GM12878 (cell line): ENCODE results near the gene GM2A. TPM values are rescaled to one million over a fixed set of nuclear protein-coding genes. Genes with fewer than 3 reads are reported as not detected.

Experiments used
- ATAC-seq: fragments of 200-7000 bp; cut with Tn5 transposase; 3 replicates; pipeline ENCODE4 v1.9.1; 2020; ENCODE audit warnings: mild to moderate bottlenecking, moderate library complexity
- BruUV-seq: library from RNA; stranded (reverse); fragments of 400-500 nt; replicated peaks from 2 replicates; lab custom pipeline; 2021; lab: Mats Ljungman, UMichigan
- CTCF ChIA-PET: fragments of 300-600 bp; sonication (Branson Sonifier 250); formaldehyde crosslinking; extraction: SDS; loops from one replicate; lab custom pipeline; 2021; ENCODE audit warnings: inconsistent platforms; lab: Yijun Ruan, JAX
- POLR2A ChIA-PET: fragments of 350-600 bp; formaldehyde crosslinking; extraction: SDS; loops from one replicate; lab custom pipeline; 2021; ENCODE audit warnings: inconsistent platforms; lab: Charles Lee
- RAD21 ChIA-PET: fragments of 300-600 bp; sonication (Branson Sonifier 250); formaldehyde crosslinking; loops from one replicate; lab custom pipeline; 2023; ENCODE audit warnings: antibody characterized with exemption; ENCODE audit not compliant: unreplicated experiment; lab: Charles Lee
- SMC1A ChIA-PET: fragments of 300-600 bp; sonication (Branson Sonifier 250); formaldehyde crosslinking; loops from one replicate; lab custom pipeline; 2023; ENCODE audit not compliant: unreplicated experiment, uncharacterized antibody; lab: Charles Lee
- DNase-seq: peaks from one replicate; pipeline ENCODE4 v3.0.0-alpha.2; 2011; ENCODE audit warnings: low read depth, low spot score
- FAIRE-seq: peaks from 3 replicates; lab custom pipeline; 2011; peaks lifted over from hg19 to GRCh38; lab: Jason Lieb, UNC
- H2AFZ ChIP-seq: 2 replicates; pipeline ENCODE4 v1.6.0; 2011; ENCODE audit warnings: low read depth, low read length, control low read depth; ENCODE audit not compliant: control insufficient read depth
- H3K27ac ChIP-seq: 2 replicates; pipeline ENCODE4 v1.5.1; 2011; ENCODE audit warnings: control low read depth; ENCODE audit not compliant: control insufficient read depth, insufficient read depth
- H3K27me3 ChIP-seq, 2 experiments: replicated peaks in 1 of 2; 2 replicates each; pipeline versions ENCODE4 v1.6.0 to v1.6.1; 2011; ENCODE audit warnings: low read length in 1 of 2; ENCODE audit not compliant: control insufficient read depth in 2 of 2, insufficient read depth in 2 of 2
- H3K36me3 ChIP-seq, 2 experiments: 2 replicates each; pipeline ENCODE4 v1.5.1; 2011; ENCODE audit warnings: low read length in 1 of 2; ENCODE audit not compliant: control insufficient read depth in 2 of 2, insufficient read depth in 2 of 2
- H3K4me1 ChIP-seq: 2 replicates; pipeline ENCODE4 v1.6.1; 2011; ENCODE audit warnings: mild to moderate bottlenecking, low read length, moderate library complexity, mixed read lengths; ENCODE audit not compliant: control insufficient read depth, insufficient read depth
- H3K4me2 ChIP-seq: 2 replicates; pipeline ENCODE4 v1.6.0; 2011; ENCODE audit warnings: control low read depth; ENCODE audit not compliant: control insufficient read depth, insufficient read depth
- H3K4me3 ChIP-seq: fragments of 200-600 bp; sonication (generic); 2 replicates; pipeline ENCODE4 v1.5.1; 2016
- H3K79me2 ChIP-seq: 2 replicates; pipeline ENCODE4 v1.6.0; 2011; ENCODE audit warnings: low read length; ENCODE audit not compliant: control insufficient read depth, insufficient read depth
- H3K9ac ChIP-seq: 2 replicates; pipeline ENCODE4 v1.8.0; 2011; ENCODE audit warnings: low read length, control low read depth, mixed read lengths; ENCODE audit not compliant: control insufficient read depth, insufficient read depth
- H3K9me3 ChIP-seq: replicated peaks from 3 replicates; pipeline ENCODE4 v1.5.1; 2011; ENCODE audit warnings: mild to moderate bottlenecking, low read length; ENCODE audit not compliant: control insufficient read depth, insufficient read depth
- H4K20me1 ChIP-seq: 2 replicates; pipeline ENCODE4 v1.6.0; 2011; ENCODE audit not compliant: control insufficient read depth, insufficient read depth
- CREB1 ChIP-seq: IDR thresholded peaks from 2 replicates; pipeline ENCODE4 v1.6.1; 2012; ENCODE audit warnings: low read depth, mild to moderate bottlenecking, inconsistent platforms
- FOS ChIP-seq: IDR thresholded peaks from 3 replicates; pipeline ENCODE4 v1.6.1; 2011; ENCODE audit warnings: borderline replicate concordance; ENCODE audit not compliant: insufficient read length; ENCODE audit errors: extremely low read depth
- MXI1 ChIP-seq: fragments of 150-350 bp; IDR thresholded peaks from 2 replicates; pipeline ENCODE4 v1.6.1; 2011; ENCODE audit warnings: low read depth, mild to moderate bottlenecking, inconsistent platforms, low read length, improper control_type of control experiment
- MYC ChIP-seq: IDR thresholded peaks from 2 replicates; pipeline ENCODE4 v1.6.1; 2011; ENCODE audit warnings: mild to moderate bottlenecking, low read length, moderate library complexity, inconsistent platforms; ENCODE audit not compliant: insufficient read depth, insufficient replicate concordance, insufficient read length, severe bottlenecking
- PAX8 ChIP-seq: fragments of 450-650 bp; IDR thresholded peaks from 2 replicates; pipeline ENCODE4 v1.6.1; 2017; ENCODE audit warnings: mild to moderate bottlenecking, moderate library complexity
- POU2F2 ChIP-seq: IDR thresholded peaks from 3 replicates; pipeline ENCODE4 v1.6.1; 2011; ENCODE audit warnings: low read depth, mild to moderate bottlenecking, low read length, borderline replicate concordance
- RAD51 ChIP-seq: fragments of 450-650 bp; IDR thresholded peaks from 2 replicates; pipeline ENCODE4 v1.6.1; 2016; ENCODE audit warnings: moderate library complexity, mild to moderate bottlenecking, inconsistent platforms
- RUNX3 ChIP-seq: IDR thresholded peaks from 2 replicates; pipeline ENCODE4 v1.6.1; 2012; ENCODE audit warnings: low read length, inconsistent platforms
- SIN3A ChIP-seq: IDR thresholded peaks from 2 replicates; pipeline ENCODE4 v1.6.1; 2012; ENCODE audit warnings: low read depth, low read length, improper control_type of control experiment
- STAT3 ChIP-seq: IDR thresholded peaks from 2 replicates; pipeline ENCODE4 v1.6.1; 2011; ENCODE audit warnings: low read depth, low read length, improper control_type of control experiment
- TAF1 ChIP-seq: IDR thresholded peaks from 2 replicates; pipeline ENCODE4 v1.6.1; 2011; ENCODE audit warnings: mild to moderate bottlenecking, low read depth, low read length, borderline replicate concordance
- TCF12 ChIP-seq: IDR thresholded peaks from 2 replicates; pipeline ENCODE4 v1.6.1; 2011; ENCODE audit warnings: low read depth, mild to moderate bottlenecking, low read length
- ZNF217 ChIP-seq: fragments of 450-650 bp; IDR thresholded peaks from 2 replicates; pipeline ENCODE4 v1.6.1; 2017; ENCODE audit warnings: antibody characterized with exemption, mild to moderate bottlenecking
- WGBS: methylation state at CpG from one replicate; pipeline ENCODE4 v1.1.6; 2016; ENCODE audit warnings: low lambda C conversion rate; ENCODE audit not compliant: insufficient replicate concordance, insufficient coverage; ENCODE audit errors: missing lambda C conversion rate; 5-methylcytosine and 5-hydroxymethylcytosine counted together
- in situ Hi-C: fragments of 300-500 bp; cut with MboI; formaldehyde crosslinking; loops from 9 replicates; pipeline ENCODE4 v1.14.3; 2018; ENCODE audit warnings: mixed read lengths
- intact Hi-C: fragments of 100-400 bp; cut with micrococcal nuclease; formaldehyde crosslinking; loops from one replicate; pipeline ENCODE4 v1.14.2; 2022; ENCODE audit not compliant: unreplicated experiment
- polyA plus RNA-seq, 11 experiments: library from polyadenylated mRNA; depleted of rRNA in 4 of 11; unstranded in 6 of 11; stranded (reverse) in 5 of 11; fragments of >200 nt; fragmentation: Nextera tagmentation in 4 of 11; fragmentation: Illumina TruSeq in 1 of 11; extraction: Ambion mirVana in 4 of 11; extraction: Trizol in 1 of 11; gene quantifications; 1 replicate in 1 of 11; 2 replicates in 10 of 11; pipeline versions ENCODE4 v1.2.1 to v1.2.3, GENCODE V29; 2011 to 2016; ENCODE audit warnings: inconsistent platforms in 2 of 11, missing spikeins in 2 of 11, low read depth in 1 of 11
- total RNA-seq, 4 experiments: library from RNA; depleted of rRNA in 3 of 4; stranded (reverse); fragments of >200 nt in 3 of 4; fragmentation: Illumina TruSeq in 1 of 4; extraction: Trizol in 1 of 4; gene quantifications; 2 replicates each; pipeline versions ENCODE4 v1.2.1 to v1.2.3, GENCODE V29; 2013 to 2021
- TF ChIP-seq, protein P1 (sequence below): fragments of 450-650 bp; IDR thresholded peaks from 2 replicates; pipeline ENCODE4 v1.6.1; 2016; ENCODE audit warnings: mild to moderate bottlenecking
- TF ChIP-seq, protein P2 (sequence below): IDR thresholded peaks from 2 replicates; pipeline ENCODE4 v1.6.1; 2012; ENCODE audit warnings: low read depth, low read length, improper control_type of control experiment
- TF ChIP-seq, protein P3 (sequence below): fragments of 450-650 bp; formaldehyde crosslinking; IDR thresholded peaks from 2 replicates; pipeline ENCODE4 v1.5.0; 2022; ENCODE audit warnings: mild to moderate bottlenecking, missing genetic modification characterization

GM2A gene
- total and polyA plus RNA-seq, 10 of the 15 experiments (the other 5 are each of a cell fraction or from before 2014, with no cell fraction given): 33.6 to 106 (median 68.2) TPM

DNA sequence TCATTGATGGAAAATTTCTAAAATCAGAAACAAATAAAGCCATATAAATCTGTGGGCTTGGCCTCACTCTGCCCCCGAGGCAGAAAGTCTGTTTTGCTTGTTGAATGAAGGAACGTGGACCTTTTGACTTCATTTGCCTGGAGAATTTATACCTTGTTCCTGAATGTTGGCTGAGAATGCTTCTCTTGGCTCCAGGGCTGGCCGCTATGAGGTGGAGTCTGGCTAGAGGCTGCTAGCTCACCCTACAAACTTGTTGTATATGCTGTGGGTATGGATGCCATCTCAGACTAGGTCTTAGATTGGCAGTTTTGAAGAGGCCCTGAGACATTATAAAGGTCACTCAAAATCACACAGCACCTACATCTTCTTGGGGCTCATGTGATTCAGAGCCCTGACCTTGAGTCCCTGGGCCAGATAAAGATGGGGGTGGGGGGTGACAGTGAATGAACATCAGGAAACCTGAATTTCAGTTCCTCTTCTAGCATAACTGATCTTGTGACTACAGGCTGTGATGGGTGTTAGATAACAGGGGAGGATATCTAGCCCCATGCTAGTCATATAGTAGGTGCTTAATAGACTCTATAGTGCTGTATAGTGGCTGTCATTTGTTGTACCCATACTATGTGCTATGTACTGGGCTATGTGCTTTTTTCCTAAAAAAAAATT lies 2.8 kb downstream of the GM2A start (continued):
- TF ChIP-seq, protein P1, sequence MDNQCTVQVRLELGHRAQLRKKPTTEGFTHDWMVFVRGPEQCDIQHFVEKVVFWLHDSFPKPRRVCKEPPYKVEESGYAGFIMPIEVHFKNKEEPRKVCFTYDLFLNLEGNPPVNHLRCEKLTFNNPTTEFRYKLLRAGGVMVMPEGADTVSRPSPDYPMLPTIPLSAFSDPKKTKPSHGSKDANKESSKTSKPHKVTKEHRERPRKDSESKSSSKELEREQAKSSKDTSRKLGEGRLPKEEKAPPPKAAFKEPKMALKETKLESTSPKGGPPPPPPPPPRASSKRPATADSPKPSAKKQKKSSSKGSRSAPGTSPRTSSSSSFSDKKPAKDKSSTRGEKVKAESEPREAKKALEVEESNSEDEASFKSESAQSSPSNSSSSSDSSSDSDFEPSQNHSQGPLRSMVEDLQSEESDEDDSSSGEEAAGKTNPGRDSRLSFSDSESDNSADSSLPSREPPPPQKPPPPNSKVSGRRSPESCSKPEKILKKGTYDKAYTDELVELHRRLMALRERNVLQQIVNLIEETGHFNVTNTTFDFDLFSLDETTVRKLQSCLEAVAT: no peak; the same call in 1 of the 2 replicates
- TF ChIP-seq RUNX3: peak; percentile 36

DNA sequence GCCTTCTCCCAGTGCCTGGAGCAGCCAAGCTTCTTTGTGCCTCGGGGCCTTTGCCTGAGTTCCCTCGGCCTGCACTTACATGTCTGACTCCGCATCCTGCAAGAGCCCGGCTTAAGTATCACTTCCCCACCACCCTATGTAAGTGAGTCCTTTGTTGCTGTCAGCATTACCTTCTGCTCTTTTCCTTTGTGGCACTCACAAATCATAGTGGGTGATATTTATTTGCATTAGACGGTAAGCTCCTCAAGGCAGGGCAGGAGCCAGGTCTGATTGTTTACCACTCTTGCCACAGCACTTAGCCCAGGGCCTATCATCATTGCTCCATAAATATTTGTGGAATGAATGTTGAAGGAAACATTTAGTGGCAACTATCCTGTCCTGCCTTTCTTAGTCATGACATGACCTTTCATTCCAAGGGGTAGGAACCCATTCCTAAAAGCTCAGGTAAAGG lies 4.8 kb downstream of the GM2A start:
- POLR2A ChIA-PET: interaction anchor here (0.6 to 8.5 kb wide), 16 partner anchors 8 to 178 kb away, joined by 3 to 216 read pairs (median 6); partner anchors contain the start of genes ANXA6 and CCDC69
- CTCF ChIA-PET: interaction anchor here (0.7 to 4.0 kb wide), 13 partner anchors 10 to 190 kb away, joined by 3 to 28 read pairs (median 7); partner anchors contain the start of genes CCDC69 and SLC36A1
- 0% methylated on average over 5 of the region's 5 CpGs for WGBS
- H3K4me2 ChIP-seq: peak overlapping the region; percentile 46
- H3K79me2 ChIP-seq: peaks cover 72% of the 10 kb centered on the region
- FAIRE-seq (peak; percentile 78), DNase-seq (peak; percentile 66), ATAC-seq (peak; percentile 48)
- in situ Hi-C loops: no loop called here
- SMC1A ChIA-PET: interaction anchor here (1.0 to 9.2 kb wide), 17 partner anchors 9 to 134 kb away, joined by 3 to 227 read pairs (median 4); partner anchors contain the start of gene CCDC69
- H3K36me3 ChIP-seq: peaks cover 3 to 12% of the 10 kb centered on the region in 2 experiments; a peak in 3 of 4 replicates
- no peaks in the 10 kb centered on the region for H3K27me3 ChIP-seq
- peak overlapping the region; percentile 28; the same call in 1 of the 2 replicates for H2AFZ ChIP-seq
- peak overlapping the region; percentile 62 for H3K9ac ChIP-seq
- no peaks in the 10 kb centered on the region for H4K20me1 ChIP-seq
- intact Hi-C loops: loop anchor here (2.0 to 10.0 kb wide), 2 partner anchors 35 to 473 kb away; no protein-coding TSS in a partner anchor
- no TSS peak for BruUV-seq
- RAD21 ChIA-PET: interaction anchor here (1.0 to 9.4 kb wide), 12 partner anchors 8 to 134 kb away, joined by 3 to 156 read pairs (median 10); partner anchors contain the start of gene CCDC69
- H3K27ac ChIP-seq: peak overlapping the region; percentile 69
- H3K9me3 ChIP-seq: no peaks in the 10 kb centered on the region
- peaks cover 19% of the 10 kb centered on the region for H3K4me1 ChIP-seq
- peak overlapping the region; percentile 67 for H3K4me3 ChIP-seq
- no peak for TF ChIP-seq MXI1
- TF ChIP-seq RAD51: no peak
- TF ChIP-seq, protein P2, sequence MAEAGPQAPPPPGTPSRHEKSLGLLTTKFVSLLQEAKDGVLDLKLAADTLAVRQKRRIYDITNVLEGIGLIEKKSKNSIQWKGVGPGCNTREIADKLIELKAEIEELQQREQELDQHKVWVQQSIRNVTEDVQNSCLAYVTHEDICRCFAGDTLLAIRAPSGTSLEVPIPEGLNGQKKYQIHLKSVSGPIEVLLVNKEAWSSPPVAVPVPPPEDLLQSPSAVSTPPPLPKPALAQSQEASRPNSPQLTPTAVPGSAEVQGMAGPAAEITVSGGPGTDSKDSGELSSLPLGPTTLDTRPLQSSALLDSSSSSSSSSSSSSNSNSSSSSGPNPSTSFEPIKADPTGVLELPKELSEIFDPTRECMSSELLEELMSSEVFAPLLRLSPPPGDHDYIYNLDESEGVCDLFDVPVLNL: no peak
- TF ChIP-seq, protein P3, sequence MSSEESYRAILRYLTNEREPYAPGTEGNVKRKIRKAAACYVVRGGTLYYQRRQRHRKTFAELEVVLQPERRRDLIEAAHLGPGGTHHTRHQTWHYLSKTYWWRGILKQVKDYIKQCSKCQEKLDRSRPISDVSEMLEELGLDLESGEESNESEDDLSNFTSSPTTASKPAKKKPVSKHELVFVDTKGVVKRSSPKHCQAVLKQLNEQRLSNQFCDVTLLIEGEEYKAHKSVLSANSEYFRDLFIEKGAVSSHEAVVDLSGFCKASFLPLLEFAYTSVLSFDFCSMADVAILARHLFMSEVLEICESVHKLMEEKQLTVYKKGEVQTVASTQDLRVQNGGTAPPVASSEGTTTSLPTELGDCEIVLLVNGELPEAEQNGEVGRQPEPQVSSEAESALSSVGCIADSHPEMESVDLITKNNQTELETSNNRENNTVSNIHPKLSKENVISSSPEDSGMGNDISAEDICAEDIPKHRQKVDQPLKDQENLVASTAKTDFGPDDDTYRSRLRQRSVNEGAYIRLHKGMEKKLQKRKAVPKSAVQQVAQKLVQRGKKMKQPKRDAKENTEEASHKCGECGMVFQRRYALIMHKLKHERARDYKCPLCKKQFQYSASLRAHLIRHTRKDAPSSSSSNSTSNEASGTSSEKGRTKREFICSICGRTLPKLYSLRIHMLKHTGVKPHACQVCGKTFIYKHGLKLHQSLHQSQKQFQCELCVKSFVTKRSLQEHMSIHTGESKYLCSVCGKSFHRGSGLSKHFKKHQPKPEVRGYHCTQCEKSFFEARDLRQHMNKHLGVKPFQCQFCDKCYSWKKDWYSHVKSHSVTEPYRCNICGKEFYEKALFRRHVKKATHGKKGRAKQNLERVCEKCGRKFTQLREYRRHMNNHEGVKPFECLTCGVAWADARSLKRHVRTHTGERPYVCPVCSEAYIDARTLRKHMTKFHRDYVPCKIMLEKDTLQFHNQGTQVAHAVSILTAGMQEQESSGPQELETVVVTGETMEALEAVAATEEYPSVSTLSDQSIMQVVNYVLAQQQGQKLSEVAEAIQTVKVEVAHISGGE: no peak
- TF ChIP-seq MYC: no peak
- TF ChIP-seq TAF1: 0 out of 2 replicates have a peak, but pooled peaks have one; percentile 55
- no peak for TF ChIP-seq STAT3
- no peak for TF ChIP-seq TCF12
- no peak for TF ChIP-seq FOS
- TF ChIP-seq ZNF217: no peak
- no peak for TF ChIP-seq SIN3A
- TF ChIP-seq POU2F2: 0 out of 3 replicates have a peak, but pooled peaks have one; percentile 11
- TF ChIP-seq CREB1: no peak
- TF ChIP-seq PAX8: no peak
